Vagina (tissue), 2 donors: ENCODE measurements around the gene EVX1. TPM values are rescaled to one million over a fixed set of nuclear protein-coding genes. Genes with fewer than 3 reads are reported as not detected.

Source experiments
- DNase-seq, 2 donors: peaks; one replicate each; pipeline ENCODE4 v3.0.0-alpha.2; 2017; ENCODE audit errors: extremely low spot score in 2 of 2
- H3K27ac ChIP-seq: fragments of 200-600 bp; sonication (generic); one replicate; pipeline ENCODE4 v1.5.1; 2019
- H3K27me3 ChIP-seq: fragments of 200-600 bp; sonication (generic); one replicate; pipeline ENCODE4 v1.5.1; 2019
- H3K36me3 ChIP-seq, 2 donors: fragments of 200-600 bp; sonication (generic); one replicate each; pipeline ENCODE4 v1.5.1; 2017 to 2019
- H3K4me1 ChIP-seq: fragments of 200-600 bp; sonication (generic); one replicate; pipeline ENCODE4 v1.5.1; 2019
- H3K4me3 ChIP-seq, 2 donors: fragments of 200-600 bp; sonication (generic); 1 replicate in 1 of 2; 2 replicates in 1 of 2; pipeline ENCODE4 v1.5.1; 2016 to 2019
- H3K9me3 ChIP-seq: fragments of 200-600 bp; sonication (generic); one replicate; pipeline ENCODE4 v1.5.1; 2019
- CTCF ChIP-seq, 3 experiments: fragments of 450-650 bp in 2 of 3; fragments of 200-600 bp in 1 of 3; sonication (generic) in 1 of 3; IDR thresholded peaks; one replicate each; pipeline ENCODE4 v1.5.1; 2017 to 2019; ENCODE audit warnings: antibody characterized with exemption in 3 of 3, mild to moderate bottlenecking in 2 of 3, moderate library complexity in 2 of 3
- POLR2A ChIP-seq, 2 donors: fragments of 450-650 bp; IDR thresholded peaks; one replicate each; pipeline ENCODE4 v1.6.1; 2017; ENCODE audit warnings: antibody characterized with exemption in 2 of 2, mild to moderate bottlenecking in 2 of 2, moderate library complexity in 2 of 2
- POLR2AphosphoS5 ChIP-seq, 2 donors: sonication (generic); formaldehyde crosslinking; IDR thresholded peaks; one replicate each; pipeline ENCODE4 v1.9.0; 2017; ENCODE audit warnings: antibody characterized with exemption in 2 of 2, mild to moderate bottlenecking in 2 of 2, low read depth in 1 of 2; ENCODE audit not compliant: insufficient read depth in 1 of 2
- intact Hi-C: fragments of 100-400 bp; cut with DNase I; formaldehyde crosslinking; loops from one replicate; pipeline ENCODE4 v1.15.1; 2023
- total RNA-seq: library from RNA; depleted of rRNA; stranded (reverse); fragments of >200 nt; gene quantifications from one replicate; pipeline ENCODE4 v1.2.3, GENCODE V29; 2016

EVX1 gene
- total RNA-seq, 1 donor from 2014 or later: 2.5 TPM

- Histone ChIP-seq H3K27me3 (no peaks in the 10 kb centered on the region), H3K9me3 (no peaks in the 10 kb centered on the region), H3K4me3 (no peak overlapping the region), H3K36me3 (no peaks in the 10 kb centered on the region), H3K27ac (no peak overlapping the region), H3K4me1 (peaks cover 4% of the 10 kb centered on the region)
- TF ChIP-seq POLR2A (IDR thresholded peaks at IDR 0.05): no peak
- no peak for DNase-seq
- intact Hi-C loops: no loop called here
These were observed 8.0 kb downstream of the EVX1 start for GRCh38 chr7:27250557-27251070.

GRCh38 chr7:27251136-27251651, 8.6 kb downstream of the EVX1 start:
- intact Hi-C loops: no loop called here
- Histone ChIP-seq H3K27ac (no peak overlapping the region), H3K36me3 (no peaks in the 10 kb centered on the region), H3K4me3 (no peak overlapping the region), H3K4me1 (no peaks in the 10 kb centered on the region), H3K27me3 (no peaks in the 10 kb centered on the region), H3K9me3 (no peaks in the 10 kb centered on the region)
- TF ChIP-seq POLR2A (IDR thresholded peaks at IDR 0.05) (no peak), CTCF (IDR thresholded peaks at IDR 0.05) (no peak), POLR2AphosphoS5 (IDR thresholded peaks at IDR 0.05; ENCODE audit: insufficient read depth in 1 of 2, low read depth in 1 of 2) (no peak)
- DNase-seq: no peak

- H3K4me1 ChIP-seq: no peaks in the 10 kb centered on the region
- TF ChIP-seq POLR2A (IDR thresholded peaks at IDR 0.05) (no peak), POLR2AphosphoS5 (IDR thresholded peaks at IDR 0.05; ENCODE audit: insufficient read depth in 1 of 2, low read depth in 1 of 2) (no peak), CTCF (IDR thresholded peaks at IDR 0.05) (no peak)
- intact Hi-C loops: no loop called here
- no peak for DNase-seq
- H3K4me3 ChIP-seq: no peak overlapping the region
- no peaks in the 10 kb centered on the region for H3K9me3 ChIP-seq
- no peaks in the 10 kb centered on the region for H3K27me3 ChIP-seq
- H3K36me3 ChIP-seq: no peaks in the 10 kb centered on the region
- no peak overlapping the region for H3K27ac ChIP-seq
These were observed 9.3 kb downstream of the EVX1 start for GRCh38 chr7:27251652-27252590.

- Histone ChIP-seq H3K4me3 (no peak overlapping the region), H3K27me3 (no peaks in the 10 kb centered on the region)
- intact Hi-C loops: no loop called here
These were observed 12.0 kb downstream of the EVX1 start for GRCh38 chr7:27254625-27255024.

GRCh38 chr7:27260211-27260610, 17.6 kb downstream of the EVX1 start:
- Histone ChIP-seq H3K9me3 (no peaks in the 10 kb centered on the region), H3K27ac (no peak overlapping the region), H3K36me3 (no peaks in the 10 kb centered on the region), H3K4me3 (no peak overlapping the region), H3K4me1 (no peaks in the 10 kb centered on the region), H3K27me3 (no peaks in the 10 kb centered on the region)
- intact Hi-C loops: no loop called here
- TF ChIP-seq CTCF (IDR thresholded peaks at IDR 0.05) (no peak), POLR2AphosphoS5 (IDR thresholded peaks at IDR 0.05; ENCODE audit: insufficient read depth in 1 of 2, low read depth in 1 of 2) (no peak), POLR2A (IDR thresholded peaks at IDR 0.05) (no peak)
- no peak for DNase-seq

More at GRCh38 chr7:27254625-27255024, 12.0 kb downstream of the EVX1 start:
- TF ChIP-seq POLR2A (IDR thresholded peaks at IDR 0.05): no peak
- TF ChIP-seq CTCF (IDR thresholded peaks at IDR 0.05): no peak
- no peak for TF ChIP-seq POLR2AphosphoS5 (IDR thresholded peaks at IDR 0.05; ENCODE audit: insufficient read depth in 1 of 2, low read depth in 1 of 2)
- Histone ChIP-seq H3K4me1 (no peaks in the 10 kb centered on the region), H3K27ac (no peak overlapping the region), H3K36me3 (no peaks in the 10 kb centered on the region), H3K9me3 (no peaks in the 10 kb centered on the region)
- no peak for DNase-seq
